HUES64 (cell line): Measurements from ENCODE around the gene C3orf85.
"Not testable (repeated sequence)": the region's sequence is repeated elsewhere in the genome, so short reads cannot be mapped to it uniquely, and the experiment has no call there.

ENCODE experiments used
- H3K27ac ChIP-seq: 2 replicates; pipeline ENCODE4 v1.7.0; 2013; ENCODE audit warnings: low read depth, low read length, inconsistent platforms
- H3K27me3 ChIP-seq: 2 replicates; pipeline ENCODE4 v1.6.1; 2013; ENCODE audit warnings: mild to moderate bottlenecking, low read length; ENCODE audit not compliant: insufficient read depth
- H3K36me3 ChIP-seq: 2 replicates; pipeline ENCODE4 v1.6.1; 2013; ENCODE audit warnings: mild to moderate bottlenecking, low read length; ENCODE audit not compliant: insufficient read depth
- H3K4me1 ChIP-seq: 2 replicates; pipeline ENCODE4 v1.6.1; 2013; ENCODE audit warnings: mild to moderate bottlenecking, low read length, moderate library complexity; ENCODE audit not compliant: insufficient read depth
- H3K4me3 ChIP-seq: 2 replicates; pipeline ENCODE4 v1.5.1; 2013; ENCODE audit warnings: mild to moderate bottlenecking, low read length, moderate library complexity
- H3K9ac ChIP-seq: 2 replicates; pipeline ENCODE4 v1.6.1; 2013; ENCODE audit warnings: mild to moderate bottlenecking, low read depth, low read length
- H3K9me3 ChIP-seq: 2 replicates; pipeline ENCODE4 v1.6.1; 2013; ENCODE audit warnings: low read depth, low read length; ENCODE audit not compliant: insufficient read depth
- WGBS: fragments of 150-250, 120-280 bp; methylation state at CpG from one replicate; pipeline ENCODE4 v1.1.7; 2013; ENCODE audit warnings: missing lambda C conversion rate; 5-methylcytosine and 5-hydroxymethylcytosine counted together

The C3orf85 gene

GRCh38 chr3:109117939-109118338, 18.6 kb upstream of the C3orf85 start, which contains the start of gene MORC1:
Gene MORC1, minus strand, starts transcription at chr3:109118134. Its CDS starts 75 bp downstream, at chr3:109118059.
- H3K4me3 ChIP-seq = no peak within 1 kb of the TSS
- no peak within 1 kb of the TSS for H3K27ac ChIP-seq
- no peaks in the 10 kb centered on the region for H3K9me3 ChIP-seq
- no peaks in the 10 kb centered on the region for H3K27me3 ChIP-seq
- no peaks in the 10 kb centered on the region for H3K4me1 ChIP-seq
- H3K36me3 ChIP-seq = no peaks in the 10 kb centered on the region
- no peak within 1 kb of the TSS for H3K9ac ChIP-seq
- WGBS = 95% methylated on average over 38 of the region's 38 CpGs

GRCh38 chr3:109118584-109118983, 17.9 kb upstream of the C3orf85 start:
- 96% methylated on average over 7 of the region's 7 CpGs for WGBS
- Histone ChIP-seq H3K9me3 (no peaks in the 10 kb centered on the region), H3K27ac (no peak overlapping the region), H3K4me3 (no peak overlapping the region), H3K36me3 (no peaks in the 10 kb centered on the region), H3K9ac (no peak overlapping the region), H3K4me1 (no peaks in the 10 kb centered on the region), H3K27me3 (no peaks in the 10 kb centered on the region)

DNA sequence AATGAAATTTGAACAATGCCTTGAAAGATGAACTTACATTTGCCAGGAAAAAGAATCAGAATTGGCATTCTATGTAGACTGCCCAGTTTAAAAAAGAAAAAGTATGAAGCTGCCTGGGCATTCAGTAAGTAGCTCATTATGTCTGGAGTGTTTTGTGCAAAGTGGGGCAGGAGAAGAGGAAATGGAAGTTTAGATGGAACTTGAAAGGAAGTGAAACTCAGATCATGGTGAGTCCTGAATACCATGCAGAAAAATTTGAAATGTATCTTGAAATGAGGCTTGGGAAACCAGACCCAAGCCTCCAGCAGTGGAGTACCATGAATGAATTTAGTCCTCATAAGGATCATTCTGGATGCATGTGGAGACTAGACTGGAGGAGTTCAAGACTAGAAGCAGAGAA, 13.8 kb upstream of the C3orf85 start:
- Histone ChIP-seq H3K36me3 (no peaks in the 10 kb centered on the region), H3K27me3 (no peaks in the 10 kb centered on the region), H3K9me3 (no peaks in the 10 kb centered on the region), H3K9ac (no peak overlapping the region), H3K4me1 (no peaks in the 10 kb centered on the region), H3K27ac (no peak overlapping the region), H3K4me3 (no peak overlapping the region)

DNA sequence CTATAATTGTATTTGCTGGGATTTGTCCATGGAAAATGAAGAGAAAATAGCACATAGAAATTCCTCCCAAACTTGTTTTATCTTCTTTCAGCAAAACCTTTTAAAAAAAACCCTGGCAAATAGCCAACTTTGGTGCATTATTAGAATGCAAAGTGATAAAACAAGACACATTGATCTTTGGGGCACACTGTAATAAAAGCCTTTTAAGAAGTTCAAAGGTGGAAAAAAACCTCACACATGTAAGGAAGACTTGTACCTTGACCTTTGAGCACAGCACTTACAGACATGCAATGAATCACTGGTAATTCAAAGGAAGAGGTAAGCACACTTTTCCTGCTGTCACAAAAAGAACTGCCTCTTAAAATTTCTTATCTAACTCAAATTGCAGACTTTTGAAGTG, 10.6 kb upstream of the C3orf85 start:
- Histone ChIP-seq H3K9me3 (no peaks in the 10 kb centered on the region), H3K27me3 (no peaks in the 10 kb centered on the region)

GRCh38 chr3:109127553-109127952, 9.0 kb upstream of the C3orf85 start:
- Histone ChIP-seq H3K27ac (no peak overlapping the region), H3K4me1 (no peaks in the 10 kb centered on the region), H3K4me3 (no peak overlapping the region), H3K36me3 (no peaks in the 10 kb centered on the region), H3K9ac (no peak overlapping the region), H3K27me3 (no peaks in the 10 kb centered on the region), H3K9me3 (no peaks in the 10 kb centered on the region)
- WGBS = 93% methylated on average over 2 of the region's 2 CpGs

More for the DNA sequence above, 10.6 kb upstream of the C3orf85 start:
- Histone ChIP-seq H3K4me1 (no peaks in the 10 kb centered on the region), H3K27ac (no peak overlapping the region), H3K4me3 (no peak overlapping the region), H3K9ac (no peak overlapping the region), H3K36me3 (no peaks in the 10 kb centered on the region)

GRCh38 chr3:109131276-109131675, 5.2 kb upstream of the C3orf85 start:
- Histone ChIP-seq H3K4me3 (no peak overlapping the region), H3K36me3 (no peaks in the 10 kb centered on the region), H3K27ac (no peak overlapping the region), H3K27me3 (no peaks in the 10 kb centered on the region), H3K4me1 (no peaks in the 10 kb centered on the region), H3K9ac (no peak overlapping the region), H3K9me3 (no peaks in the 10 kb centered on the region)
- WGBS = 96% methylated on average over 2 of the region's 4 CpGs

GRCh38 chr3:109132801-109133473, 3.6 kb upstream of the C3orf85 start:
- WGBS = 93% methylated on average over 4 of the region's 5 CpGs
- no peak overlapping the region for H3K9ac ChIP-seq
- no peaks in the 10 kb centered on the region for H3K4me1 ChIP-seq
- H3K27me3 ChIP-seq = no peaks in the 10 kb centered on the region
- H3K4me3 ChIP-seq = no peak overlapping the region
- H3K9me3 ChIP-seq = no peaks in the 10 kb centered on the region
- no peak overlapping the region for H3K27ac ChIP-seq
- no peaks in the 10 kb centered on the region for H3K36me3 ChIP-seq

DNA sequence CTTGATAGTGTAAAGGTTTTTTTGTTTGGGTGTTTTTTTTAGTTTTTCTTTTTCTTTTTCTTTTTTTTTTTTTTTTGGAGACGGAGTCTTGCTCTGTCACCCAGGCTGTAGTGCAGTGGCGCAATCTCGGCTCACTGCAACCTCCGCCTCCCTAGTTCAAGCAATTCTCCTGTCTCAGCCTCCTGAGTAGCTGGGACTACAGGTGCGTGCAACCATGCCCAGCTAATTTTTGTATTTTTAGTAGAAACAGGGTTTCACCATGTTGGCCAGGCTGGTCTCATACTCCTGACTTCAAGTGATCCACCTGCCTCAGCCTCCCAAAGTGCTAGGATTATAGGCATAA, 3.1 kb upstream of the C3orf85 start:
- H3K4me1 ChIP-seq, H3K9me3 ChIP-seq, H3K4me3 ChIP-seq, H3K9ac ChIP-seq, H3K27me3 ChIP-seq, H3K36me3 ChIP-seq, H3K27ac ChIP-seq: not testable (repeated sequence)
- 94% methylated on average over 5 of the region's 5 CpGs for WGBS

DNA sequence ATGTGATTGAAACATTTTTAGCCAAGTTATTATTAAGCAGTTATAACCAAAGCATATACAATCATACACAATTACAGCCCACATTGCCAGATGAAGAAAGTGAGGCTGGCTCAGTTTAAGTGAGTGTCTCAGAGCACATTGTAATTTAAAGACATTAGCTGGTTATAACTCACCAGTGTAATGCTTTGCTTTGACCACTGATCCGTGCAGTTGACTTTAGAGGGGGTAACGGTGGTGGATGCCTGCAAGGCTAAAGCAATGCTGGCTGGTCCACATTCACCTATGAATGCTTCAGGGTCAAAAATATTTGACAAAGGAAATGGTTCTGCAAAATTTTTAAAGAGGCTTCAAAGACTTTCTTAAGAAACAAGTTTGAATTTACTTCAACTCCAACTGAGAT, 1.2 kb downstream of the C3orf85 start:
- H3K27ac ChIP-seq = no peak overlapping the region
- H3K27me3 ChIP-seq = no peaks in the 10 kb centered on the region
- H3K9me3 ChIP-seq = no peaks in the 10 kb centered on the region
- H3K4me1 ChIP-seq = no peaks in the 10 kb centered on the region
- H3K9ac ChIP-seq = no peak overlapping the region
- no peak overlapping the region for H3K4me3 ChIP-seq
- H3K36me3 ChIP-seq = no peaks in the 10 kb centered on the region
- 77% methylated on average over 2 of the region's 2 CpGs for WGBS

GRCh38 chr3:109140318-109140717, 3.8 kb downstream of the C3orf85 start:
- 93% methylated on average over 4 of the region's 4 CpGs for WGBS
- Histone ChIP-seq H3K27me3 (no peaks in the 10 kb centered on the region), H3K27ac (no peak overlapping the region), H3K4me3 (no peak overlapping the region), H3K9me3 (no peaks in the 10 kb centered on the region), H3K9ac (no peak overlapping the region), H3K4me1 (no peaks in the 10 kb centered on the region), H3K36me3 (no peaks in the 10 kb centered on the region)

GRCh38 chr3:109143646-109144045, 7.1 kb downstream of the C3orf85 start:
- WGBS = 96% methylated on average over 1 of the region's 1 CpG
- no peaks in the 10 kb centered on the region; the same call in 1 of the 2 replicates for H3K9me3 ChIP-seq
- H3K27me3 ChIP-seq = no peaks in the 10 kb centered on the region
- H3K36me3 ChIP-seq = no peaks in the 10 kb centered on the region
- H3K9ac ChIP-seq = no peak overlapping the region
- H3K27ac ChIP-seq = no peak overlapping the region
- H3K4me3 ChIP-seq = no peak overlapping the region
- H3K4me1 ChIP-seq = no peaks in the 10 kb centered on the region; the same call in 1 of the 2 replicates

- Histone ChIP-seq H3K4me1 (no peaks in the 10 kb centered on the region; the same call in 1 of the 2 replicates), H3K9ac (no peak overlapping the region), H3K4me3 (no peak overlapping the region), H3K27me3 (no peaks in the 10 kb centered on the region), H3K36me3 (no peaks in the 10 kb centered on the region), H3K27ac (no peak overlapping the region), H3K9me3 (no peaks in the 10 kb centered on the region; the same call in 1 of the 2 replicates)
- WGBS = 96% methylated on average over 2 of the region's 2 CpGs
Observed at GRCh38 chr3:109149078-109149477, 12.6 kb downstream of the C3orf85 start.
